ENCODE results near the gene TK1. TPM values are rescaled to one million over a fixed set of nuclear protein-coding genes. Genes with fewer than 3 reads are reported as not detected.
"Not testable (repeated sequence)": the region's sequence is repeated elsewhere in the genome, so short reads cannot be mapped to it uniquely, and the experiment has no call there.

TK1 gene
- total and polyA plus RNA-seq, 12 donors: 1.3 to 11.6 (median 2.5) TPM

DNA sequence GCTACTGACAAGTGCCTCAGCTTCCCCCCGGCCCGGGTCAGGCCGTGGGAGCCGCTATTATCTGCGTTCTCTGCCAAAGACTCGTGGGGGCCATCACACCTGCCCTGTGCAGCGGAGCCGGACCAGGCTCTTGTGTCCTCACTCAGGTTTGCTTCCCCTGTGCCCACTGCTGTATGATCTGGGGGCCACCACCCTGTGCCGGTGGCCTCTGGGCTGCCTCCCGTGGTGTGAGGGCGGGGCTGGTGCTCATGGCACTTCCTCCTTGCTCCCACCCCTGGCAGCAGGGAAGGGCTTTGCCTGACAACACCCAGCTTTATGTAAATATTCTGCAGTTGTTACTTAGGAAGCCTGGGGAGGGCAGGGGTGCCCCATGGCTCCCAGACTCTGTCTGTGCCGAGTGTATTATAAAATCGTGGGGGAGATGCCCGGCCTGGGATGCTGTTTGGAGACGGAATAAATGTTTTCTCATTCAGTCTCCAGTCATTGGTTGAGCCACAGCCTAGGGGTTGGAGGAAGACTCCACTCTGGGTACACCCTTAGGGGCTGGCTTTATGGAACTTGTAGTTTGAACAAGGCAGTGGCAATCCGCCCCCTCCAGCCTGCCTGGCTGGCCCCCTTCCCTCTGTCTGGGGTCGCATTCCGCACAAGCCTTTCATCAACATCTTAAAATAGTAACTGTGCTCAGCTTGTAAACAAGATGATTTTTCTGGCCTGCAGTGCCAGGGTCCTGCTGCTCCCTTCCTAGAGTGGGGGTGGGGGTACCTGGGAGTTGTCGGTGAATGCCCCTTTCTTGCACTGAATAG lies 14.4 kb downstream of the TK1 start:
- Histone ChIP-seq H3K27ac (peak overlapping the region in 3 of 5 donors; percentile 6 to 89 (median 71)), H3K9me3 (replicated peaks in 1 of 3) (no peaks in the 10 kb centered on the region), H3K4me3 (no peak overlapping the region), H3K36me3 (replicated peaks in 1 of 2) (peaks cover 0 to 7% of the 10 kb centered on the region in 2 donors), H3K27me3 (no peaks in the 10 kb centered on the region), H3K4me1 (replicated peaks in 1 of 2) (peaks cover 28 to 64% of the 10 kb centered on the region in 2 donors)
- 34 to 67% (median 55%) methylated on average over 8 to 19 of the region's 19 CpGs for WGBS, 4 donors
- DNase-seq: peak in 2 of 7 donors; percentile 30 to 38
- TF ChIP-seq, protein P1, sequence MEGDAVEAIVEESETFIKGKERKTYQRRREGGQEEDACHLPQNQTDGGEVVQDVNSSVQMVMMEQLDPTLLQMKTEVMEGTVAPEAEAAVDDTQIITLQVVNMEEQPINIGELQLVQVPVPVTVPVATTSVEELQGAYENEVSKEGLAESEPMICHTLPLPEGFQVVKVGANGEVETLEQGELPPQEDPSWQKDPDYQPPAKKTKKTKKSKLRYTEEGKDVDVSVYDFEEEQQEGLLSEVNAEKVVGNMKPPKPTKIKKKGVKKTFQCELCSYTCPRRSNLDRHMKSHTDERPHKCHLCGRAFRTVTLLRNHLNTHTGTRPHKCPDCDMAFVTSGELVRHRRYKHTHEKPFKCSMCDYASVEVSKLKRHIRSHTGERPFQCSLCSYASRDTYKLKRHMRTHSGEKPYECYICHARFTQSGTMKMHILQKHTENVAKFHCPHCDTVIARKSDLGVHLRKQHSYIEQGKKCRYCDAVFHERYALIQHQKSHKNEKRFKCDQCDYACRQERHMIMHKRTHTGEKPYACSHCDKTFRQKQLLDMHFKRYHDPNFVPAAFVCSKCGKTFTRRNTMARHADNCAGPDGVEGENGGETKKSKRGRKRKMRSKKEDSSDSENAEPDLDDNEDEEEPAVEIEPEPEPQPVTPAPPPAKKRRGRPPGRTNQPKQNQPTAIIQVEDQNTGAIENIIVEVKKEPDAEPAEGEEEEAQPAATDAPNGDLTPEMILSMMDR (IDR thresholded peaks at IDR 0.05): no peak
- intact Hi-C loops (cut with DNase I): loop anchor here in 1 of 2 donors (5.0 kb wide), 2 partner anchors 45 to 60 kb away; partner anchors contain the start of gene TMC6

DNA sequence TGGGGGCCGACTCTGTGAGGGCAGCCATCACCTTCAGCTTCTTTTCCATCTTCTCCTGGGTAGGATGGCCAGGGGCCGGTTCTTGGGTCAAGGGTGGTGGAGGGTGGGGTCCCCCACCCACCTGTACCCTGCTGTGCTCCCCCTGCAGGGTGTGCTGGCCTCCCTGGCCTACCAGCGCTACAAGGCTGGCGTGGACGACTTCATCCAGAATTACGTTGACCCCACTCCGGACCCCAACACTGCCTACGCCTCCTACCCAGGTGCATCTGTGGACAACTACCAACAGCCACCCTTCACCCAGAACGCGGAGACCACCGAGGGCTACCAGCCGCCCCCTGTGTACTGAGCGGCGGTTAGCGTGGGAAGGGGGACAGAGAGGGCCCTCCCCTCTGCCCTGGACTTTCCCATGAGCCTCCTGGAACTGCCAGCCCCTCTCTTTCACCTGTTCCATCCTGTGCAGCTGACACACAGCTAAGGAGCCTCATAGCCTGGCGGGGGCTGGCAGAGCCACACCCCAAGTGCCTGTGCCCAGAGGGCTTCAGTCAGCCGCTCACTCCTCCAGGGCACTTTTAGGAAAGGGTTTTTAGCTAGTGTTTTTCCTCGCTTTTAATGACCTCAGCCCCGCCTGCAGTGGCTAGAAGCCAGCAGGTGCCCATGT lies 15.1 kb downstream of the TK1 start:
- intact Hi-C loops (cut with DNase I): loop anchor here in 1 of 2 donors (5.0 kb wide), 2 partner anchors 44 to 59 kb away; partner anchors contain the start of gene TMC6
- H3K27me3 ChIP-seq; H3K4me3 ChIP-seq; H3K9me3 ChIP-seq (replicated peaks in 1 of 3); DNase-seq; H3K36me3 ChIP-seq (replicated peaks in 1 of 2): not testable (repeated sequence)
- 80 to 94% (median 92%) methylated on average over 13 to 19 of the region's 19 CpGs for WGBS, 4 donors
- H3K27ac ChIP-seq: peak overlapping the region in 2 of 5 donors; percentile 71 to 89
- H3K4me1 ChIP-seq (replicated peaks in 1 of 2): peaks cover 28 to 64% of the 10 kb centered on the region in 2 donors

DNA sequence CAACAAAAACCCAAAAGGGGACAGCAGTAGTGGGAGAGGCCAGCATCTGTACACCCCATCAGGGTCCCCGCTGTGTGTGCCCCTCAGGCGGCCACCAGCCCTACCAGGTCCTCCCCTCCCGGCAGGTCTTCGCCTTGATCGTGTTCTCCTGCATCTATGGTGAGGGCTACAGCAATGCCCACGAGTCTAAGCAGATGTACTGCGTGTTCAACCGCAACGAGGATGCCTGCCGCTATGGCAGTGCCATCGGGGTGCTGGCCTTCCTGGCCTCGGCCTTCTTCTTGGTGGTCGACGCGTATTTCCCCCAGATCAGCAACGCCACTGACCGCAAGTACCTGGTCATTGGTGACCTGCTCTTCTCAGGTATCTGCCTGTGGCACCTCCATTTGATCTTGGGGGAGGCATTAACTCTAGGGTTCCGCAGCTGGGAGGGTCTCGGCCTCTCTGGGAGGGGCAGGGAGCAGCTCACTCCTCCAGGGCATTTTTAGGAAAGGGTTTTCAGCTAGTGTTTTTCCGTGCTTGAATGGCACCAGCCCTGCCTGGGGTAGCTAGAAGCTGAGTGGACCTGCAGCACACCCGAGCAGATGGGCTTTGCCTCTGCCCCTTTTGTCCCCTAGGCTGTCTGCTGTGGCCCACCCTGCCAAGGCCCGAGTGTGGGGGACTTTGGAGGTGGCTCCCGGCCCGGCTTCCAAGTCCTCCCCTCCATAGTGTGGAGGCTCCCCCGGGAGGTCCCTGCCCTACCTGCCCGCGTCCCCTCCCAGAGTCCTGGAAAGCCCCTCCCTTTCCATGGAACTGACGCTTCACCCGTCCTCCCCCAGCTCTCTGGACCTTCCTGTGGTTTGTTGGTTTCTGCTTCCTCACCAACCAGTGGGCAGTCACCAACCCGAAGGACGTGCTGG lies 15.9 kb downstream of the TK1 start:
- 90 to 94% (median 92%) methylated on average over 28 to 31 of the region's 31 CpGs for WGBS, 4 donors
- intact Hi-C loops (cut with DNase I): loop anchor here in 1 of 2 donors (5.0 kb wide), 2 partner anchors 44 to 59 kb away; partner anchors contain the start of gene TMC6

More for the DNA sequence above, 15.9 kb downstream of the TK1 start:
- peaks cover 23 to 57% of the 10 kb centered on the region in 2 donors for H3K4me1 ChIP-seq (replicated peaks in 1 of 2)
- H3K4me3 ChIP-seq: no peak overlapping the region
- H3K27ac ChIP-seq: no peak overlapping the region
- DNase-seq: no peak
- H3K27me3 ChIP-seq: no peaks in the 10 kb centered on the region
- peaks cover 0 to 7% of the 10 kb centered on the region in 2 donors for H3K36me3 ChIP-seq (replicated peaks in 1 of 2)
- H3K9me3 ChIP-seq (replicated peaks in 1 of 3): no peaks in the 10 kb centered on the region
- TF ChIP-seq, protein P1 (IDR thresholded peaks at IDR 0.05): no peak
- no peak for TF ChIP-seq POLR2A (IDR thresholded peaks at IDR 0.05)
